ENCODE measurements around the gene GTF3C2.

GTF3C2 gene

GRCh38 chr2:27380626-27381545, 24.3 kb upstream of the GTF3C2 start, which contains the start of gene ZNF513 (continued):
- TF ChIP-seq ZNF704 (tag by site-specific recombination; IDR thresholded peaks at IDR 0.05) (no peak), ZBTB17 (tag by site-specific recombination; IDR thresholded peaks at IDR 0.05) (peak; percentile 97), PRDM4 (tag by site-specific recombination; IDR thresholded peaks at IDR 0.05) (no peak), ZNF626 (tag by site-specific recombination; IDR thresholded peaks at IDR 0.05) (no peak), ZNF560 (tag by site-specific recombination; IDR thresholded peaks at IDR 0.05; ENCODE audit: borderline replicate concordance) (no peak), ZNF561 (tag by site-specific recombination; IDR thresholded peaks at IDR 0.05; ENCODE audit: borderline replicate concordance) (peak; percentile 68; the same call in 1 of the 2 replicates), ZNF24 (tag by site-specific recombination; IDR thresholded peaks at IDR 0.05) (peak; percentile 45; the same call in 1 of the 2 replicates), ZNF394 (tag by site-specific recombination; IDR thresholded peaks at IDR 0.05; ENCODE audit: borderline replicate concordance) (peak; percentile 64; the same call in 1 of the 2 replicates), ZNF670 (tag by site-specific recombination; IDR thresholded peaks at IDR 0.05; ENCODE audit: low read depth) (no peak), ZFP41 (tag by site-specific recombination; IDR thresholded peaks at IDR 0.05; ENCODE audit: borderline replicate concordance) (no peak), HIC1 (tag by site-specific recombination; IDR thresholded peaks at IDR 0.05) (peak; percentile 52; the same call in 1 of the 2 replicates), ZNF518A (tag by site-specific recombination; conservative IDR thresholded peaks at IDR 0.05; ENCODE audit: low read depth) (peak; percentile 84), MEIS1 (CRISPR knock-in tag; IDR thresholded peaks at IDR 0.05; ENCODE audit: borderline replicate concordance) (no peak), ZNF776 (tag by site-specific recombination; IDR thresholded peaks at IDR 0.05; ENCODE audit: borderline replicate concordance) (no peak), ZFP37 (tag by site-specific recombination; IDR thresholded peaks at IDR 0.05) (0 out of 2 replicates have a peak, but pooled peaks have one; percentile 44), KLF7 (tag by site-specific recombination; IDR thresholded peaks at IDR 0.05; ENCODE audit: borderline replicate concordance) (no peak), ZBTB48 (tag by site-specific recombination; IDR thresholded peaks at IDR 0.05) (peak; percentile 92), ZNF366 (tag by site-specific recombination; conservative IDR thresholded peaks at IDR 0.05) (no peak), CTCF (tag by site-specific recombination; IDR thresholded peaks at IDR 0.05) (no peak), ZNF274 (IDR thresholded peaks at IDR 0.05; ENCODE audit: low read length) (no peak), ZNF274 (tag by site-specific recombination; IDR thresholded peaks at IDR 0.05; ENCODE audit: borderline replicate concordance) (no peak), ZNF610 (tag by site-specific recombination; IDR thresholded peaks at IDR 0.05; ENCODE audit: borderline replicate concordance) (0 out of 2 replicates have a peak, but pooled peaks have one; percentile 41), ZNF169 (tag by site-specific recombination; IDR thresholded peaks at IDR 0.05) (no peak), ZBTB21 (tag by site-specific recombination; IDR thresholded peaks at IDR 0.05) (peak; percentile 10; the same call in 1 of the 2 replicates), ZNF843 (tag by site-specific recombination; IDR thresholded peaks at IDR 0.05) (peak; percentile 48; the same call in 1 of the 2 replicates)
